ENCODE measurements around the gene LGR4. TPM values are rescaled to one million over a fixed set of nuclear protein-coding genes. Genes with fewer than 3 reads are reported as not detected.

LGR4 gene
- total RNA-seq, 1 experiment from 2014 or later, result 7.1 TPM

DNA sequence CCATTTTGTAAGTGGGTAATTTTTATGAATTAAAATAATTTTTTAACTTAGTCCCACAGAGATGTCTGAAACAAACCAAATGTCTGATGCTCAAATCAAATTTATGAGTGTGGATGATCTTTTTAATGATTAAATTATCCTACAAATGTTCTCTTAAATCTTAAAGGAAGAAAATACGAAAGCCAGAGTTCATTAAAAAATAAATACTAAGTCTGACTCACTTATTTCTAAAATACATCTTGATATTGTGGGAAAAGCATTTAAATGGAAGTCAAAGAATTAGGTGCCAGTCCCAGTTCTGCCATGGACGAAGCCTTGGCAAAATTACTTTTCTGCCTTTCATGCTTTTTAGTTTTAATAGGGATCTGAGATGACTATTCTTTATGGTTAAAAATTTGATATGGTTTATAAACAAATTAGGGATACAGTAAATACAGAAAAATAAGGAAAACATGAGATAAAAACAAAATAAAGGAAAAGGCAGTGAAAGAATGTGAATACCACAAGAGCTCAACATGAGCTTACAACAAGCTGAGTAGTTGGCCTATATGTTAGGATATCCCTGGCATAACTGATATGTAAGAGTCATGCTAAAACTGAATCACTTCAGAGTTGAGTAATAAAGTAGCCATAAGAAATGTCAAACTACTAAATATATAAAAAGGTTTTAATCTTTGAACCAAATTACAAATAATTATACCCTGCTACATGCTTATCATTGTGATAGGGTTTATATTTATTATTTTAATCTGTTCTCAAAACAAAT is 118.8 kb downstream of the LGR4 start:
- no peak overlapping the region for H3K4me2 ChIP-seq (ENCODE audit: low read length)
- H3K27me3 ChIP-seq (ENCODE audit: insufficient read depth, low read length), result no peaks in the 10 kb centered on the region
- no peaks in the 10 kb centered on the region for H3K9me3 ChIP-seq (ENCODE audit: control insufficient read depth in 1 of 2, insufficient read depth in 1 of 2, low read depth in 1 of 2, low read length in 2 of 2)
- no peaks in the 10 kb centered on the region for H4K20me1 ChIP-seq (ENCODE audit: insufficient read depth)
- ChIA-PET RAD21 (ENCODE audit: low non-redundant PET in 1 of 2, low total read pairs in 2 of 2, uncharacterized antibody in 2 of 2, unreplicated experiment in 2 of 2) (no interaction called here), POLR2A (interaction anchor here (0.8 kb wide), 1 partner anchor 47 kb away, joined by 3 read pairs; no protein-coding TSS in a partner anchor), CTCF (no interaction called here)
- no peak overlapping the region for H3K9ac ChIP-seq (ENCODE audit: low read length)
- no TSS peak for BruUV-seq (replicated peaks)
- intact Hi-C loops (cut with micrococcal nuclease), result no loop called here
- H2AFZ ChIP-seq (ENCODE audit: low read depth, low read length, poor library complexity, severe bottlenecking), result no peak overlapping the region
- 0 out of 4 replicates have a peak, but pooled peaks cover 0 to 2% of the 10 kb centered on the region in 2 experiments for H3K36me3 ChIP-seq (ENCODE audit: control insufficient read depth in 1 of 2, insufficient read depth in 2 of 2, low read length in 2 of 2)
- DNase-seq (ENCODE audit: low read depth, low spot score) (no peak), ATAC-seq (no peak)
- no peak overlapping the region for H3K27ac ChIP-seq (ENCODE audit: low read depth, low read length)
- no peaks in the 10 kb centered on the region for H3K79me2 ChIP-seq (ENCODE audit: insufficient read depth, low read length)
- H3K4me3 ChIP-seq (replicated peaks in 1 of 2; ENCODE audit: low read depth in 1 of 2, low read length in 2 of 2), result no peak overlapping the region
- no peak for TF ChIP-seq RAD21 (IDR thresholded peaks at IDR 0.05; ENCODE audit: low read depth)
- no peak for TF ChIP-seq SP1 (IDR thresholded peaks at IDR 0.05; ENCODE audit: low read depth)
- TF ChIP-seq POLR2AphosphoS5 (IDR thresholded peaks at IDR 0.05; ENCODE audit: low read depth, low read length), result no peak
- no peak for TF ChIP-seq ZFX (IDR thresholded peaks at IDR 0.05)
- no peak for TF ChIP-seq CEBPB (IDR thresholded peaks at IDR 0.05; ENCODE audit: low read depth)
- TF ChIP-seq ELF1 (IDR thresholded peaks at IDR 0.05; ENCODE audit: borderline replicate concordance, low read depth), result no peak
- TF ChIP-seq, protein P1, sequence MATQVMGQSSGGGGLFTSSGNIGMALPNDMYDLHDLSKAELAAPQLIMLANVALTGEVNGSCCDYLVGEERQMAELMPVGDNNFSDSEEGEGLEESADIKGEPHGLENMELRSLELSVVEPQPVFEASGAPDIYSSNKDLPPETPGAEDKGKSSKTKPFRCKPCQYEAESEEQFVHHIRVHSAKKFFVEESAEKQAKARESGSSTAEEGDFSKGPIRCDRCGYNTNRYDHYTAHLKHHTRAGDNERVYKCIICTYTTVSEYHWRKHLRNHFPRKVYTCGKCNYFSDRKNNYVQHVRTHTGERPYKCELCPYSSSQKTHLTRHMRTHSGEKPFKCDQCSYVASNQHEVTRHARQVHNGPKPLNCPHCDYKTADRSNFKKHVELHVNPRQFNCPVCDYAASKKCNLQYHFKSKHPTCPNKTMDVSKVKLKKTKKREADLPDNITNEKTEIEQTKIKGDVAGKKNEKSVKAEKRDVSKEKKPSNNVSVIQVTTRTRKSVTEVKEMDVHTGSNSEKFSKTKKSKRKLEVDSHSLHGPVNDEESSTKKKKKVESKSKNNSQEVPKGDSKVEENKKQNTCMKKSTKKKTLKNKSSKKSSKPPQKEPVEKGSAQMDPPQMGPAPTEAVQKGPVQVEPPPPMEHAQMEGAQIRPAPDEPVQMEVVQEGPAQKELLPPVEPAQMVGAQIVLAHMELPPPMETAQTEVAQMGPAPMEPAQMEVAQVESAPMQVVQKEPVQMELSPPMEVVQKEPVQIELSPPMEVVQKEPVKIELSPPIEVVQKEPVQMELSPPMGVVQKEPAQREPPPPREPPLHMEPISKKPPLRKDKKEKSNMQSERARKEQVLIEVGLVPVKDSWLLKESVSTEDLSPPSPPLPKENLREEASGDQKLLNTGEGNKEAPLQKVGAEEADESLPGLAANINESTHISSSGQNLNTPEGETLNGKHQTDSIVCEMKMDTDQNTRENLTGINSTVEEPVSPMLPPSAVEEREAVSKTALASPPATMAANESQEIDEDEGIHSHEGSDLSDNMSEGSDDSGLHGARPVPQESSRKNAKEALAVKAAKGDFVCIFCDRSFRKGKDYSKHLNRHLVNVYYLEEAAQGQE (IDR thresholded peaks at IDR 0.05; ENCODE audit: low read depth), result no peak
- no peak for TF ChIP-seq CBX3 (IDR thresholded peaks at IDR 0.05; ENCODE audit: low read depth)
- TF ChIP-seq, protein P2, sequence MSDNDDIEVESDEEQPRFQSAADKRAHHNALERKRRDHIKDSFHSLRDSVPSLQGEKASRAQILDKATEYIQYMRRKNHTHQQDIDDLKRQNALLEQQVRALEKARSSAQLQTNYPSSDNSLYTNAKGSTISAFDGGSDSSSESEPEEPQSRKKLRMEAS (IDR thresholded peaks at IDR 0.05), result no peak
- no peak for TF ChIP-seq FOSL1 (IDR thresholded peaks at IDR 0.05; ENCODE audit: low read depth)
- no peak for TF ChIP-seq TCF7L2 (IDR thresholded peaks at IDR 0.05; ENCODE audit: borderline replicate concordance, extremely low read depth, insufficient read depth, insufficient read length)
- TF ChIP-seq ZNF274 (IDR thresholded peaks at IDR 0.05; ENCODE audit: low read depth, low read length), result no peak
- TF ChIP-seq ATF3 (IDR thresholded peaks at IDR 0.05), result no peak
- no peak for TF ChIP-seq SRF (IDR thresholded peaks at IDR 0.05; ENCODE audit: low read depth)
- TF ChIP-seq EZH2 (IDR thresholded peaks at IDR 0.05), result no peak
- no peak for TF ChIP-seq EZH2phosphoT487 (IDR thresholded peaks at IDR 0.05; ENCODE audit: borderline replicate concordance)
- no peaks in the 10 kb centered on the region for H3K4me1 ChIP-seq (ENCODE audit: control insufficient read depth in 1 of 2, insufficient read depth in 2 of 2, low read length in 2 of 2)
- no peaks in the 10 kb centered on the region for H3K9me2 ChIP-seq (ENCODE audit: insufficient read depth)
